Tibial nerve (tissue), 4 donors: ENCODE measurements around the gene EYS.

Source experiments
- CTCF ChIP-seq, 5 experiments: fragments of 200-600 bp in 3 of 5; fragments of 450-650 bp in 2 of 5; sonication (generic) in 3 of 5; IDR thresholded peaks; one replicate each; pipeline ENCODE4 v1.5.1; 2016 to 2019; ENCODE audit warnings: antibody characterized with exemption in 5 of 5, mild to moderate bottlenecking in 3 of 5, moderate library complexity in 2 of 5
- EP300 ChIP-seq, 2 donors: sonication (generic); formaldehyde crosslinking; IDR thresholded peaks; one replicate each; pipeline ENCODE4 v1.6.1; 2017; ENCODE audit warnings: antibody characterized with exemption in 2 of 2, mild to moderate bottlenecking in 1 of 2
- POLR2A ChIP-seq, 2 donors: fragments of 450-650 bp; IDR thresholded peaks; one replicate each; pipeline ENCODE4 v1.6.1; 2017; ENCODE audit warnings: antibody characterized with exemption in 2 of 2, mild to moderate bottlenecking in 2 of 2, moderate library complexity in 2 of 2

- no peak for TF ChIP-seq POLR2A (IDR thresholded peaks at IDR 0.05)
- TF ChIP-seq CTCF (IDR thresholded peaks at IDR 0.05), result no peak
- no peak for TF ChIP-seq EP300 (IDR thresholded peaks at IDR 0.05)
Measured at GRCh38 chr6:64289931-64290330, 1417.1 kb downstream of the EYS start.
